ENCODE measurements around the gene TCERG1L.

TCERG1L gene

GRCh38 chr10:131072651-131073468 lies 238.7 kb downstream of the TCERG1L start:
- DNase-seq (ENCODE audit: low spot score) (no peak), FAIRE-seq (no peak)

- FAIRE-seq (no peak), DNase-seq (ENCODE audit: low spot score) (no peak)
Measured at GRCh38 chr10:131071721-131072120, 239.8 kb downstream of the TCERG1L start.

- FAIRE-seq (no peak), DNase-seq (ENCODE audit: low spot score) (no peak)
Measured at GRCh38 chr10:131070856-131071255, 240.7 kb downstream of the TCERG1L start.

GRCh38 chr10:131068760-131069159 lies 242.8 kb downstream of the TCERG1L start:
- DNase-seq (ENCODE audit: low spot score): no peak
- FAIRE-seq: no peak

- no peak for FAIRE-seq
- no peak for DNase-seq (ENCODE audit: low spot score)
Measured at GRCh38 chr10:131068311-131068710, 243.2 kb downstream of the TCERG1L start.

- no peak for DNase-seq (ENCODE audit: low spot score)
- FAIRE-seq: no peak
Measured at GRCh38 chr10:131067690-131068089, 243.8 kb downstream of the TCERG1L start.

GRCh38 chr10:131065673-131066305 lies 245.7 kb downstream of the TCERG1L start:
- no peak for DNase-seq (ENCODE audit: low spot score)
- no peak for FAIRE-seq

GRCh38 chr10:131063311-131063710 lies 248.2 kb downstream of the TCERG1L start:
- no peak for FAIRE-seq
- DNase-seq (ENCODE audit: low spot score): no peak

- FAIRE-seq: no peak
- DNase-seq (ENCODE audit: low spot score): no peak
Measured at GRCh38 chr10:131062621-131063260, 248.8 kb downstream of the TCERG1L start.

GRCh38 chr10:131061216-131061615 lies 250.3 kb downstream of the TCERG1L start:
- DNase-seq (ENCODE audit: low spot score): no peak
- no peak for FAIRE-seq

GRCh38 chr10:131059881-131060280 lies 251.6 kb downstream of the TCERG1L start:
- FAIRE-seq (no peak), DNase-seq (ENCODE audit: low spot score) (no peak)

- DNase-seq (ENCODE audit: low spot score) (no peak), FAIRE-seq (no peak)
Measured at GRCh38 chr10:131058799-131059198, 252.7 kb downstream of the TCERG1L start.

- no peak for DNase-seq (ENCODE audit: low spot score)
- no peak for FAIRE-seq
Measured at GRCh38 chr10:131056781-131057180, 254.7 kb downstream of the TCERG1L start.

GRCh38 chr10:131056091-131056579 lies 255.4 kb downstream of the TCERG1L start:
- no peak for FAIRE-seq

GRCh38 chr10:131055437-131055836 lies 256.1 kb downstream of the TCERG1L start:
- no peak for FAIRE-seq

More at GRCh38 chr10:131056091-131056579, 255.4 kb downstream of the TCERG1L start:
- no peak for DNase-seq (ENCODE audit: low spot score)

GRCh38 chr10:131053192-131053591 lies 258.3 kb downstream of the TCERG1L start:
- no peak for FAIRE-seq
- DNase-seq (ENCODE audit: low spot score): no peak

More at GRCh38 chr10:131055437-131055836, 256.1 kb downstream of the TCERG1L start:
- no peak for DNase-seq (ENCODE audit: low spot score)

- DNase-seq (ENCODE audit: low spot score) (no peak), FAIRE-seq (no peak)
Measured at GRCh38 chr10:131050162-131050766, 261.3 kb downstream of the TCERG1L start.

GRCh38 chr10:131049016-131049415 lies 262.5 kb downstream of the TCERG1L start:
- FAIRE-seq: no peak
- no peak for DNase-seq (ENCODE audit: low spot score)

GRCh38 chr10:131048606-131049005 lies 262.9 kb downstream of the TCERG1L start:
- FAIRE-seq (no peak), DNase-seq (ENCODE audit: low spot score) (no peak)

GRCh38 chr10:131047501-131047900 lies 264.0 kb downstream of the TCERG1L start:
- no peak for DNase-seq (ENCODE audit: low spot score)
- no peak for FAIRE-seq

- FAIRE-seq: no peak
- no peak for DNase-seq (ENCODE audit: low spot score)
Measured at GRCh38 chr10:131046194-131046593, 265.3 kb downstream of the TCERG1L start.
